OCI-LY3 (cell line): ENCODE results near the gene TMEM167B.

Source experiments
- H2AFZ ChIP-seq: fragments of 200-600, 300-600 bp; shearing (Covaris generic); 2 replicates; pipeline ENCODE4 v1.6.0; 2014; ENCODE audit warnings: antibody characterized with exemption, low read depth, low read length
- H3K27ac ChIP-seq: fragments of 200-600, 300-600 bp; sonication (generic); 2 replicates; pipeline ENCODE4 v1.5.1; 2014; ENCODE audit warnings: mild to moderate bottlenecking, low read length, moderate library complexity, mixed read lengths
- H3K27me3 ChIP-seq: fragments of 200-600, 300-600 bp; sonication (generic); 2 replicates; pipeline ENCODE4 v1.6.1; 2014; ENCODE audit warnings: low read depth, low read length, mixed read lengths
- H3K36me3 ChIP-seq: fragments of 200-600, 300-600 bp; sonication (generic); replicated peaks from 2 replicates; pipeline ENCODE3; 2014; ENCODE audit warnings: low read depth, low read length, mixed read lengths
- H3K4me1 ChIP-seq: fragments of 300-600, 200-600 bp; sonication (generic); 2 replicates; pipeline ENCODE4 v1.6.1; 2014; ENCODE audit warnings: low read length, mixed read lengths
- H3K4me2 ChIP-seq: fragments of 200-600, 300-600 bp; sonication (generic); 2 replicates; pipeline ENCODE4 v1.6.1; 2014; ENCODE audit warnings: low read length, mixed read lengths
- H3K4me3 ChIP-seq: fragments of 300-600, 200-600 bp; sonication (generic); 2 replicates; pipeline ENCODE4 v1.5.1; 2014; ENCODE audit warnings: antibody characterized with exemption, mild to moderate bottlenecking, low read length, moderate library complexity
- H3K79me2 ChIP-seq: fragments of 300-600, 200-600 bp; shearing (Covaris generic); 2 replicates; pipeline ENCODE4 v1.6.1; 2014; ENCODE audit warnings: mild to moderate bottlenecking, low read length, mixed read lengths
- H3K9ac ChIP-seq: fragments of 300-600, 200-600 bp; shearing (Covaris generic); 2 replicates; pipeline ENCODE4 v1.6.0; 2014; ENCODE audit warnings: mild to moderate bottlenecking, low read length, moderate library complexity
- H3K9me3 ChIP-seq: fragments of 200-600, 300-600 bp; shearing (Covaris generic); 2 replicates; pipeline ENCODE4 v1.6.1; 2014; ENCODE audit warnings: low read length, mixed read lengths; ENCODE audit not compliant: insufficient read depth
- H4K20me1 ChIP-seq: fragments of 200-600, 300-600 bp; sonication (generic); 2 replicates; pipeline ENCODE4 v1.6.1; 2016; ENCODE audit warnings: low read length, mixed read lengths; ENCODE audit not compliant: insufficient read depth
- EZH2phosphoT487 ChIP-seq: fragments of 200-600 bp; shearing (Covaris generic); IDR thresholded peaks from 2 replicates; pipeline ENCODE4 v1.6.1; 2018; ENCODE audit warnings: antibody characterized with exemption, mixed run types, low read depth
- TF ChIP-seq, protein P1 (sequence below): fragments of 200-600, 300-600 bp; sonication (generic); IDR thresholded peaks from 2 replicates; pipeline ENCODE4 v1.5.1; 2014; ENCODE audit warnings: antibody characterized with exemption, low read length, low read depth

Gene TMEM167B

DNA sequence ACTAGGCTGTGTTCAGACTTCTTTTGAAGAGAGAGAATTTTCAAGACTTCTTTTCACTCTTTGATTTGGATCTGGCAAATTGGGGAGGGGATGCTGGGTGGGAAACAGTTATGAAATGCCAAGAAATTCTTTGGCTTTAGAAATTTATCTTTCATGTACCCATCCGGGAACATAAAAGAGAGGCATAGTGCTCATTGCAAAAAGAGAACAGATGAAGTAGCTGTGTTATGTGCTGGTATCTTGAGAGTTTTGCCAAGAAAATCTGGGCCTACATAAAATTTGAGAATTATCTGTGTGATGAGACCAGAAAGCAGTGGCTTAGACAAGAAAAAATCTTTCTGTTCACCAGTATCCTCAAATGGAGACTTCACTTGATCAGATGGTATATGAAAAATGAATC, 4.3 kb downstream of the TMEM167B start:
- Histone ChIP-seq H3K9me3 (no peaks in the 10 kb centered on the region), H2AFZ (no peak overlapping the region), H3K4me2 (no peak overlapping the region), H3K27me3 (no peaks in the 10 kb centered on the region), H3K27ac (no peak overlapping the region), H3K4me1 (peaks cover 9% of the 10 kb centered on the region), H3K79me2 (peaks cover 25% of the 10 kb centered on the region), H3K9ac (no peak overlapping the region), H4K20me1 (no peaks in the 10 kb centered on the region), H3K36me3 (no peaks in the 10 kb centered on the region), H3K4me3 (no peak overlapping the region)
- TF ChIP-seq, protein P1, sequence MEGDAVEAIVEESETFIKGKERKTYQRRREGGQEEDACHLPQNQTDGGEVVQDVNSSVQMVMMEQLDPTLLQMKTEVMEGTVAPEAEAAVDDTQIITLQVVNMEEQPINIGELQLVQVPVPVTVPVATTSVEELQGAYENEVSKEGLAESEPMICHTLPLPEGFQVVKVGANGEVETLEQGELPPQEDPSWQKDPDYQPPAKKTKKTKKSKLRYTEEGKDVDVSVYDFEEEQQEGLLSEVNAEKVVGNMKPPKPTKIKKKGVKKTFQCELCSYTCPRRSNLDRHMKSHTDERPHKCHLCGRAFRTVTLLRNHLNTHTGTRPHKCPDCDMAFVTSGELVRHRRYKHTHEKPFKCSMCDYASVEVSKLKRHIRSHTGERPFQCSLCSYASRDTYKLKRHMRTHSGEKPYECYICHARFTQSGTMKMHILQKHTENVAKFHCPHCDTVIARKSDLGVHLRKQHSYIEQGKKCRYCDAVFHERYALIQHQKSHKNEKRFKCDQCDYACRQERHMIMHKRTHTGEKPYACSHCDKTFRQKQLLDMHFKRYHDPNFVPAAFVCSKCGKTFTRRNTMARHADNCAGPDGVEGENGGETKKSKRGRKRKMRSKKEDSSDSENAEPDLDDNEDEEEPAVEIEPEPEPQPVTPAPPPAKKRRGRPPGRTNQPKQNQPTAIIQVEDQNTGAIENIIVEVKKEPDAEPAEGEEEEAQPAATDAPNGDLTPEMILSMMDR = no peak
- TF ChIP-seq EZH2phosphoT487 = no peak

DNA sequence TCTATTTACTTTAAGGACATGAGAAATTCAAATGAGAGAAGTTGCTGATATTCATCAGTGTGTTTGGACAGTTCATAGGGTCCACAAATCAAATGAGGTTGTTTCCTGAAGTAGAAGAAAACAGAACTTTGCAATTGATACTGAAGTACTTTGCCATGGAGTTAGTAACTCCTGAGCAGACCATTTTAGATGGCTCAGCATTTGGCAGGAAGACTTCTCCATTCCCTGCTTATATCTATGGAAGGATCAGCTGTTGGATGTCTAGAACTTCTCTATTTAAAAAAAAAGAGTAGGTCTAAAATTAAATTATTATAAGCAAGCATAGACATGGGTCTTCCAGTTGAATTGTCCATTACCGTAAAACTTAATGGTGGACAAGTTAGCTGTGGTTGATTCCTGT, 5.1 kb downstream of the TMEM167B start:
- TF ChIP-seq EZH2phosphoT487 = no peak
- TF ChIP-seq, protein P1 = no peak
- no peak overlapping the region for H3K27ac ChIP-seq
- H3K4me2 ChIP-seq = no peak overlapping the region

DNA sequence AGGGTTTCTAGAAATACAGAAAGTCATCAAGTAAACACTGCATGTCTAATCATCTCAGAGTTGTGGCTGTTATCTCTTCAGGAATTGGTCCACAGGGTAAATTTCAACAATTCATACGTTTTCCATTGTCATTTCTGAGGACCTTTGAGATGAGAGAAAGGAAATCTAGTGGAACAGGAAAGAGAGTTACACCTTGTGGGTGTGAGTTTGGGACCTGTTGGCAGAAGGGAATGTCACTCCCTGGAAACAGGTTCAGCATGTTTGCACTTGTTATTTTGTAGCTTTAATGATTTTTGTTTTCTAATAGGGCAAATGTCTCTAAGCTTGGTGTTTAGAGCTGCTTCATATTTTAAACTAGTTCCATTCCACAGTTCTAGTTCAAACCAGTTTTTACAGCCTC, 5.6 kb downstream of the TMEM167B start:
- Histone ChIP-seq H3K9ac (no peak overlapping the region), H3K4me3 (no peak overlapping the region), H3K4me2 (no peak overlapping the region), H2AFZ (no peak overlapping the region), H3K36me3 (no peaks in the 10 kb centered on the region), H3K9me3 (no peaks in the 10 kb centered on the region), H3K4me1 (peaks cover 9% of the 10 kb centered on the region), H3K79me2 (peaks cover 32% of the 10 kb centered on the region), H4K20me1 (no peaks in the 10 kb centered on the region), H3K27me3 (no peaks in the 10 kb centered on the region), H3K27ac (no peak overlapping the region)
- no peak for TF ChIP-seq EZH2phosphoT487
- TF ChIP-seq, protein P1 = no peak

More for the DNA sequence above, 5.1 kb downstream of the TMEM167B start:
- Histone ChIP-seq H3K4me3 (no peak overlapping the region), H3K79me2 (peaks cover 32% of the 10 kb centered on the region), H3K27me3 (no peaks in the 10 kb centered on the region), H2AFZ (no peak overlapping the region), H3K9ac (no peak overlapping the region), H3K36me3 (no peaks in the 10 kb centered on the region), H3K4me1 (peaks cover 9% of the 10 kb centered on the region), H4K20me1 (no peaks in the 10 kb centered on the region), H3K9me3 (no peaks in the 10 kb centered on the region)

DNA sequence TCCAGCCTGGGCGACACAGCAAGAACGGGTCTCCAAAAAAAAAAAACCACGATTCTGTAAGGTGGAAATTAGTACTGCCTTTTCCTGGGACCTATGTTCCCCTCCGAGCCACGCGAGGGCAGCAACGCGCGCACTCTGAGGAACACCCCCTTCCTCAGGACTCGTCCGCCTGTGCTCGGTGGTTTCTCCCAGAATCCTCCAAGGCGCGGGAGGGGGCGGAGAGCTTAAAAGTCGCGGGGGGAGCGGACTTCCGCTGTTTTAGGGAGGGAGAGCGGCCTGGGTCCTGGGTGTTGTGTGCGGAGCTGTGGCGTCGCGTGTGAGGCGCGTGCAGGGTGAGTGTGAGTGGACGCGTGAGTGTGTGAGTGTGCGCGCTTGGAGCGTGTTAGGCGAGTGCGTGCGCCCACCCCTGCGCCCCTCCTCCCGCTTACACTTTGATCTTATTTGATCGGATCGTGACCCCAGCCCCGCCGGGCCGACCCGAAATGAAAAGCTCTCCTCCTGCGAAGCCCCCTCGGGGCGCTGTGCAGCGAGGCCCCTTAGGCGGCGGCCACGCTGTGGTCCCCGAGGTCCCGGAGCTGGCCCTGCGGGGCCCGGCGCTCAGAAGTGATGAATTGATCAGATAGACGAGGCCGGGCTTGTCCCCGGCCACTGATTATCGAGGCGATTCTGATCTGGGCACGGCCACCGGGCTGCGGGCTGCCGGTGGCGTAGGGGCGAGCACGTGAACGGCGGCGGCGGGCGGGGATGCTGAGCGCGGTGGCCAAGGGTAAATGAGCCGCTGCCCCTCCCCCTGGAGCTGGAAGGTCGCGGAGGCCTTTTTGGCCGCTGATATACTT, 9.6 kb downstream of the TMEM167B start:
- Histone ChIP-seq H2AFZ (peak overlapping the region; percentile 86), H3K27me3 (no peaks in the 10 kb centered on the region), H3K79me2 (peaks cover 23% of the 10 kb centered on the region), H4K20me1 (peaks cover 3% of the 10 kb centered on the region; the same call in 1 of the 2 replicates), H3K4me1 (peaks cover 3% of the 10 kb centered on the region), H3K27ac (peak overlapping the region; percentile 72), H3K4me3 (peak overlapping the region; percentile 99), H3K36me3 (peaks cover 4% of the 10 kb centered on the region), H3K4me2 (peak overlapping the region; percentile 77), H3K9ac (peak overlapping the region; percentile 97), H3K9me3 (no peaks in the 10 kb centered on the region)
- TF ChIP-seq, protein P1 = peak; percentile 60
- no peak for TF ChIP-seq EZH2phosphoT487
